CD14-positive monocyte (primary cell): ENCODE data around the gene CGB5. TPM values are rescaled to one million over a fixed set of nuclear protein-coding genes. Genes with fewer than 3 reads are reported as not detected.
"Not testable (repeated sequence)": the region's sequence is repeated elsewhere in the genome, so short reads cannot be mapped to it uniquely, and the experiment has no call there.

Source experiments
- DNase-seq, 3 donors: peaks; one replicate each; pipeline ENCODE4 v3.0.0-alpha.2; 2011 to 2022
- H2AFZ ChIP-seq: 2 replicates; pipeline ENCODE4 v1.6.0; 2012; ENCODE audit warnings: mild to moderate bottlenecking, low read depth, low read length, inconsistent platforms; ENCODE audit not compliant: insufficient read depth, poor library complexity, severe bottlenecking
- H3K27ac ChIP-seq, 2 donors: 1 replicate in 1 of 2; 2 replicates in 1 of 2; pipeline ENCODE4 v1.5.1; 2012 to 2013; ENCODE audit warnings: low read length in 2 of 2, control low read depth in 1 of 2, inconsistent platforms in 1 of 2, low read depth in 1 of 2, mild to moderate bottlenecking in 1 of 2
- H3K27me3 ChIP-seq, 2 donors: one replicate each; pipeline versions ENCODE4 v1.6.0 to v1.6.1; 2011 to 2013; ENCODE audit warnings: low read length in 2 of 2; ENCODE audit not compliant: control insufficient read depth in 2 of 2, insufficient read depth in 2 of 2
- H3K36me3 ChIP-seq, 2 donors: replicated peaks in 1 of 2; 1 replicate in 1 of 2; 2 replicates in 1 of 2; pipeline versions ENCODE4 v1.5.1 to v1.6.1; 2012 to 2013; ENCODE audit warnings: low read length in 2 of 2, control low read depth in 1 of 2, inconsistent platforms in 1 of 2, mild to moderate bottlenecking in 1 of 2; ENCODE audit not compliant: insufficient read depth in 2 of 2, control insufficient read depth in 1 of 2
- H3K4me1 ChIP-seq, 2 donors: 1 replicate in 1 of 2; 2 replicates in 1 of 2; pipeline versions ENCODE4 v1.5.1 to v1.6.1; 2012 to 2013; ENCODE audit warnings: low read length in 2 of 2, control low read depth in 1 of 2, inconsistent platforms in 1 of 2, mild to moderate bottlenecking in 1 of 2, moderate library complexity in 1 of 2; ENCODE audit not compliant: insufficient read depth in 2 of 2, control insufficient read depth in 1 of 2
- H3K4me2 ChIP-seq: replicated peaks from 2 replicates; pipeline ENCODE3; 2012; ENCODE audit warnings: low read length, moderate library complexity, mild to moderate bottlenecking; ENCODE audit not compliant: poor library complexity, severe bottlenecking; ENCODE audit errors: extremely low read depth
- H3K4me3 ChIP-seq, 3 experiments: fragments of 200-600 bp in 1 of 3; sonication (generic) in 1 of 3; replicated peaks in 1 of 3; 1 replicate in 2 of 3; 2 replicates in 1 of 3; pipeline ENCODE4 v1.5.1; 2011 to 2013; ENCODE audit warnings: low read length in 3 of 3, mild to moderate bottlenecking in 3 of 3, control low read depth in 2 of 3, low read depth in 2 of 3, inconsistent platforms in 1 of 3, moderate library complexity in 1 of 3
- H3K79me2 ChIP-seq: 2 replicates; pipeline ENCODE4 v1.6.0; 2012; ENCODE audit warnings: mild to moderate bottlenecking, control low read depth, inconsistent platforms, low read length, moderate library complexity; ENCODE audit not compliant: insufficient read depth
- H3K9ac ChIP-seq: 2 replicates; pipeline ENCODE4 v1.6.0; 2017; ENCODE audit warnings: low read length, mild to moderate bottlenecking; ENCODE audit not compliant: insufficient read depth, poor library complexity, severe bottlenecking
- H3K9me3 ChIP-seq, 2 donors: replicated peaks in 1 of 2; 1 replicate in 1 of 2; 2 replicates in 1 of 2; pipeline versions ENCODE4 v1.5.1 to v1.6.1; 2012 to 2013; ENCODE audit warnings: low read length in 2 of 2, control low read depth in 1 of 2; ENCODE audit not compliant: control insufficient read depth in 1 of 2, insufficient read depth in 1 of 2
- H4K20me1 ChIP-seq: 2 replicates; pipeline ENCODE4 v1.6.0; 2012; ENCODE audit warnings: mild to moderate bottlenecking, low read length, control low read depth, moderate library complexity; ENCODE audit not compliant: insufficient read depth
- H3K27ac Mint-ChIP-seq, 7 donors: one replicate each; pipeline ENCODE4 v1.8.0; 2020; ENCODE audit warnings: mild to moderate bottlenecking in 7 of 7, mixed read lengths in 7 of 7, moderate library complexity in 6 of 7, inconsistent platforms in 2 of 7
- H3K27me3 Mint-ChIP-seq, 3 donors: one replicate each; pipeline ENCODE4 v1.8.0; 2021 to 2022; ENCODE audit warnings: low read depth in 3 of 3, mild to moderate bottlenecking in 3 of 3, mixed read lengths in 3 of 3, moderate library complexity in 3 of 3, inconsistent platforms in 1 of 3
- H3K36me3 Mint-ChIP-seq, 2 donors: one replicate each; pipeline ENCODE4 v1.8.0; 2020; ENCODE audit warnings: mixed read lengths in 2 of 2, inconsistent platforms in 1 of 2, mild to moderate bottlenecking in 1 of 2
- H3K4me1 Mint-ChIP-seq: one replicate; pipeline ENCODE4 v1.8.0; 2020; ENCODE audit warnings: mild to moderate bottlenecking, mixed read lengths
- H3K4me3 Mint-ChIP-seq, 2 donors: one replicate each; pipeline ENCODE4 v1.8.0; 2020; ENCODE audit warnings: mild to moderate bottlenecking in 2 of 2, mixed read lengths in 2 of 2, moderate library complexity in 1 of 2
- H3K9me3 Mint-ChIP-seq, 7 donors: one replicate each; pipeline ENCODE4 v1.8.0; 2020 to 2022; ENCODE audit warnings: mixed read lengths in 7 of 7, mild to moderate bottlenecking in 6 of 7, moderate library complexity in 6 of 7, inconsistent platforms in 2 of 7
- CTCF ChIP-seq: fragments of 200-600 bp; IDR thresholded peaks from one replicate; pipeline ENCODE4 v1.8.0; 2022; ENCODE audit warnings: antibody characterized with exemption, mild to moderate bottlenecking
- WGBS: methylation state at CpG from one replicate; pipeline ENCODE4 v1.1.5; 2013; ENCODE audit warnings: missing lambda C conversion rate; ENCODE audit not compliant: insufficient coverage; 5-methylcytosine and 5-hydroxymethylcytosine counted together
- intact Hi-C, 2 donors: fragments of 100-400 bp; cut with micrococcal nuclease; formaldehyde crosslinking; loops; one replicate each; pipeline versions ENCODE4 v1.15.0 to v1.15.1; 2023
- polyA plus RNA-seq, 3 donors: library from polyadenylated mRNA; depleted of rRNA in 1 of 3; unstranded in 2 of 3; stranded (reverse) in 1 of 3; fragments of 300-500 nt in 2 of 3; fragments of >200 nt in 1 of 3; fragmentation: Illumina TruSeq in 2 of 3; gene quantifications; 1 replicate in 2 of 3; 2 replicates in 1 of 3; pipeline ENCODE4 v1.2.3, GENCODE V29; 2012 to 2021

The CGB5 gene
- polyA plus RNA-seq, 3 donors, result not detected

DNA sequence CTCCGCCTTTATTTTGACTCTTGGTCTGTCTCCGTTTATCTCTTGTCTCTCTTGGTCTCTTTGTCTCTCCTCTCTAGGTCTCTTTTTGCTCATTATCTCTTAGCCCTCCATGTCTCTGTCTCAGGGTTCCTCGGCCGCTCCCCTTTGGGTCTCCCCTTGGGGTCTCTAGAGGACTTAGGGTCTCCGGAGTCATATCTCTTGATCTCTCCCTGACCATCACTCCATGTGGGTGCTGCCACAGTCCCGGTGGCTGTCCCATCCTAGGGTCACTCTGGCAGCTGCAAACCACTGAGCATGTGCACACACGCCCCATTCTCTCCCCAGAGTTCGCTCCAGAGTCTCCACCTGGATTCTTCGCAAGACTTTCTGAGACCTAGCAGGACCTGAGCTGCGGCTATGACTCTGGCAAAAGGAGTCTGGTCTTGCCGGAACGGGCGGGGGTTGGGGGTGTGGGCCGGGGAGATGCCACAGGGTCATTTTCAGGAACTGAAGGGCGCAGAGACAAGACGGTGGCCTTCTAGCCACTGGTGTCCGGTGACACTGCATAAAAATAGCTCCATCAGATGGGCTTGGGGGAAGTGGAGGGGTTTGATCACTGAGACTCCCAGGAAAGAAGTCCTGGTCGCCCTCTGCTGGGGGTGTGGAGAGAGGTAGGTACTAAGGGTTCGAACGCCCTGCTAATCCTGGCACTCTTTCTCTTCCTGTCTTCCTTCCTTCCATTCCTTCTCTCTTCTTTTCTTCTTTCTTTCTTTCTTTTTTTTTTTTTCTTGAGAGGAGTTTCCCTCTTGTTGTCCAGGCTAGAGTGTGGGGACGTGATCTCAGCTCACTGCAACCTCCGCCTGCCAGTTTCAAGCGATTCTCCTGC lies 30.1 kb downstream of the CGB5 start:
- H3K27ac Mint-ChIP-seq, result peak overlapping the region in 2 of 7 donors; percentile 31 to 54
- intact Hi-C loops, result no loop called here

DNA sequence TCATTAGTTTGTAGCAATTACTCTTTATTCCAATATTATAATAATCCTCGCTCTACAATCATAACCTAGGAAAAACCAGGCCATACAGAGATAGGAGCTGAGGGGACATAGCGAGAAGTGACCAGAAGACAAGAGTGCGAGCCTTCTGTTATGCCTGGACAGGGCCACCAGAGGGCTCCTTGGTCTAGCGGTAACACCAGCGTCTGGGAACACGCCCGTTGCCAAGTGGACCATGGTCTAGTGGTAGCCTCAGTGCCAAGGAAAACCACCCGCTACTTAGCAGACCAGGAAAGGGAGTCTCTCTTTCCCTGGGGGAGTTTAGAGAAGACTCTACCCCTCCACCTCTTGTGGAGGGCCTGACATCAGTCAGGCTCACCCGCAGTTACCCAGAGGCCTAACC lies 31.2 kb downstream of the CGB5 start:
- peaks cover 0 to 27% (median 15%) of the 10 kb centered on the region in 7 donors for H3K9me3 Mint-ChIP-seq
- 5% methylated on average over 4 of the region's 9 CpGs for WGBS
- H3K4me2 ChIP-seq, H3K36me3 ChIP-seq, H3K4me1 ChIP-seq, H3K4me3 ChIP-seq, H4K20me1 ChIP-seq, H3K9ac ChIP-seq, H3K79me2 ChIP-seq, intact Hi-C loops, H3K36me3 Mint-ChIP-seq, H2AFZ ChIP-seq, H3K27ac Mint-ChIP-seq, H3K9me3 ChIP-seq, H3K27ac ChIP-seq, H3K4me3 Mint-ChIP-seq: not testable (repeated sequence)
- TF ChIP-seq CTCF, result peak; percentile 73
- H3K4me1 Mint-ChIP-seq, result peaks cover 11% of the 10 kb centered on the region
- peaks cover 44 to 53% (median 52%) of the 10 kb centered on the region in 3 donors for H3K27me3 Mint-ChIP-seq
- DNase-seq, result peak; percentile 6 to 37 (median 34)
- H3K27me3 ChIP-seq, result peaks cover 12 to 44% of the 10 kb centered on the region in 2 donors

More for the DNA sequence above, 30.1 kb downstream of the CGB5 start:
- DNase-seq, result peak in 1 of 3 donors; percentile 20
- Histone ChIP-seq H3K9ac (no peak overlapping the region), H3K4me3 (no peak overlapping the region), H3K36me3 (no peaks in the 10 kb centered on the region), H3K27me3 (peaks cover 12 to 54% of the 10 kb centered on the region in 2 donors), H3K27ac (no peak overlapping the region), H4K20me1 (no peaks in the 10 kb centered on the region), H3K9me3 (peaks cover 0 to 7% of the 10 kb centered on the region in 2 donors), H2AFZ (no peak overlapping the region), H3K79me2 (no peaks in the 10 kb centered on the region), H3K4me1 (no peaks in the 10 kb centered on the region), H3K4me2 (no peak overlapping the region)
- peaks cover 0 to 33% (median 15%) of the 10 kb centered on the region in 7 donors for H3K9me3 Mint-ChIP-seq
- WGBS, result 53% methylated on average over 14 of the region's 23 CpGs
- peak overlapping the region in 1 of 2 donors; percentile 91 for H3K4me3 Mint-ChIP-seq
- H3K36me3 Mint-ChIP-seq, result peaks cover 3 to 8% of the 10 kb centered on the region in 2 donors
- H3K4me1 Mint-ChIP-seq, result peaks cover 11% of the 10 kb centered on the region
- H3K27me3 Mint-ChIP-seq, result peaks cover 51 to 62% (median 60%) of the 10 kb centered on the region in 3 donors
- TF ChIP-seq CTCF, result no peak
